Jurkat, Clone E6-1 (cell line): ENCODE measurements around the gene NPHS1.

Source experiments
- DNase-seq: peaks from one replicate; pipeline ENCODE4 v3.0.0-alpha.2; 2011; ENCODE audit warnings: low read depth, low spot score
- H3K4me3 ChIP-seq: 2 replicates; pipeline ENCODE4 v1.5.1; 2011; ENCODE audit warnings: mild to moderate bottlenecking, low read length, control low read depth, moderate library complexity

NPHS1 gene

GRCh38 chr19:35882114-35882832, 30.0 kb upstream of the NPHS1 start:
- peak; percentile 71 for DNase-seq
- H3K4me3 ChIP-seq: no peak overlapping the region

DNA sequence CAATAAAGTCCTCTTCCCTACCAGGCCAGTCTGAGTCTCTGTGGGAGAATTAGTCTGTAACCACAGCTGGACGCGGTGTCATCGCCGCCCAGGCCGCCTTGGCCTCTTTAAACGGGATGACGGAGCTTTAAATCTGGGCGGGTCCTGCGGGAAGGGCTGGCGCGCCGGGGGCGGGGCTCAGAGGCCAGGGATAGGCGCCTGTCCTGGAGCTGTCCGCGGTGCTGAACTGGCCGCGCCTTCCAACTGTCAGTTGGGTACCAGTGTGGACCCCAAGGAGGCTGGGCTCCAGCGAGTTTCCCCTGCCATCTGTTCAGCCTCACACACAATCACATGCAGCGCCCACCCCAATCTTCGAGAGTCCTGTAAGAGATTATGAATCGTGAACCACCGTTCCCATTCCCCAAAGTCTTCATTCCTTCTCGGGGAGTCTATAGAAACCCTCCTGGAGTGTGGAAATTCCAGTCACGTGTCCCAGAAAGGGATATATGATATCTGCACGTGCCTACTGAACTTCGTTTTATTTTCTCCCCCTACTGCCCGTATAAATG, 27.5 kb upstream of the NPHS1 start:
- DNase-seq: peak; percentile 71
- H3K4me3 ChIP-seq: no peak overlapping the region

DNA sequence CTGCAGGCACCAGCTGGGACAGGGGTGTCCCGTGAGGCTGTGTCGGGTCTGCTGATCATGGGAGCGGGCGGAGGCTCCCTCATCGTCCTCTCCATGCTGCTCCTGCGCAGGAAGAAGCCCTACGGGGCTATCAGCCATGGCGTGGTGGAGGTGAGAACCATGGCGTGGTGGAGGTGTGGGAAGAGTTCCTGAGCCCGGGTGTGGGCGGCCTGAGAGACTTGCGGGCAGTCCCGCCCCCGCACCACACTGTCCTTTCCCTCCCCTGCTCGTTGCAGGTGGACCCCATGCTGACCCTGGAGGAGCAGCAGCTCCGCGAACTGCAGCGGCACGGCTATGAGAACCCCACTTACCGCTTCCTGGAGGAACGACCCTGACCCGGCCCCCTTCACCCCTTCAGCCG, 26.8 kb upstream of the NPHS1 start:
- DNase-seq: no peak
- no peak overlapping the region for H3K4me3 ChIP-seq

GRCh38 chr19:35874392-35874930, 22.2 kb upstream of the NPHS1 start:
- DNase-seq: no peak
- no peak overlapping the region for H3K4me3 ChIP-seq

DNA sequence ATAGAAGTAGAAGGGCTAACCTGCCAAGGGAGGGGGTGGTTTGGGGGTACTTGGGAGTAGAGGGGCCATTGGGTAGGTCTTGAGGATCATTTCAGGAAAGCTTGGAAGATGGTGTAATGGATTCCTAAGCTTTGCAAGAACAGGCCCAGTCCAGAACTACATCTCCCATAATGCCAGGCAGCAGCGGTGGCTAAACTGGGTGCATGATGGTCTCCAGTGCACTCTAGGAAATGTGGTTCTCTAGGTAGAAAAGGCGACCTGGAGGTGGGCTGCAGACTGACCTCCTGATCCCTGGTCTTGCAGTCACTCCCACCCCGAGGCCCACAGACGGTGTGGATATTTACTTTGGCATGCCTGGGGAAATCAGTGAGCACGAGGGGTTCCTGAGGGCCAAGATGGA, 19.9 kb upstream of the NPHS1 start:
- no peak for DNase-seq
- H3K4me3 ChIP-seq: no peak overlapping the region

DNA sequence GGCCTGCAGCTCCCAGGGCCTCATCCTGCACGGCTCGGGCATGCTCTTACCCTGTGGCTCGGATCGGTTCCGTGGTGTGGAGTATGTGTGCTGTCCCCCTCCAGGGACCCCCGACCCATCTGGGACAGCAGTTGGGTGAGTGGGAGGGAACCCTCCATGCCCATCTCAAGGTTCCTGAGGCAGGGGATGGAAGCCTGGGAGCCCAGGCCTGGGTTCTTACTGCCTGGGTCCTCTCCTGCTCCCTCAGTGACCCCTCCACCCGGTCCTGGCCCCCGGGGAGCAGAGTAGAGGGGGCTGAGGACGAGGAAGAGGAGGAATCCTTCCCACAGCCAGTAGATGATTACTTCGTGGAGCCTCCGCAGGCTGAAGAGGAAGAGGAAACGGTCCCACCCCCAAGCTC, 19.3 kb upstream of the NPHS1 start:
- DNase-seq: no peak

GRCh38 chr19:35870798-35871197, 18.5 kb upstream of the NPHS1 start:
- no peak overlapping the region for H3K4me3 ChIP-seq
- DNase-seq: no peak

More for the DNA sequence above, 19.3 kb upstream of the NPHS1 start:
- H3K4me3 ChIP-seq: no peak overlapping the region

GRCh38 chr19:35870124-35870736, 17.9 kb upstream of the NPHS1 start:
- H3K4me3 ChIP-seq: peak overlapping the region; percentile 49
- DNase-seq: peak; percentile 91

DNA sequence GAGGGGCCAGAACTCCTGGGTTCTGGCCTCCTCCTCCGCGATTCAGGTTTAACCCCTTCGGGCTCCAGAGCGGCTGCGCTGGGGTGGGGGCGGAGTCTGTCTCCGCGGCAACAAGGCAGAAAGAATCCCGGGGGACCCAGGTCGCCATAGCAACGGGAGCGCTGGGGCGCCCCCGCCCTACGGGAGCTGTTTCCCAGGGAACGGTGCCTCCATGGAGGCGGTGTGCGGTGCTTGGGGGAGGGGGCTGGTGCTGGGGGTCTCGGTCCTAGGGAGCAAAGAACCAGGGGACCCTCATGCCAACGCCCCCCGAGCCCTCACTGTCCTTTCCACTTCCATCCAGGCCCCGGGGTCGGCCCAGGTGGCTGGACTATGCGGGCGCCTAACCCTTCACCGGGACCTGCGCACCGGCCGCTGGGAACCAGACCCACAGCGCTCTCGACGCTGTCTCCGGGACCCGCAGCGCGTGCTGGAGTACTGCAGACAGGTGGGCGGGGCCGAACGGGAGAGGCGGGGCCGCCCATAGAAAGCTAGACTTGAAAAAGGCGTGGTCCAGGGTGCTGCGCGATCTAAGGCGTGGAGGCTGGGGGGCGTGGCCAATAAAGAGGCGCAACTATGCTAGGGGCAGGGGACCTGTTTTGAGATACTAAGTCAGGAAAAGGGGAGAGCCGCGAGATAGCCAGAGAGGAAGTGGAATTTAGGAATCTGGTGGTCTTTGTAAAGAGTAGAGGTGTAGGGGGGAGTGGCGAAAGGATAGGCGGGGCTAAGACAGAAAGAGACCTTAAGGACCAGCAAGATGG, 17.2 kb upstream of the NPHS1 start:
- peak; percentile 91 for DNase-seq
- peak overlapping the region; percentile 49 for H3K4me3 ChIP-seq

DNA sequence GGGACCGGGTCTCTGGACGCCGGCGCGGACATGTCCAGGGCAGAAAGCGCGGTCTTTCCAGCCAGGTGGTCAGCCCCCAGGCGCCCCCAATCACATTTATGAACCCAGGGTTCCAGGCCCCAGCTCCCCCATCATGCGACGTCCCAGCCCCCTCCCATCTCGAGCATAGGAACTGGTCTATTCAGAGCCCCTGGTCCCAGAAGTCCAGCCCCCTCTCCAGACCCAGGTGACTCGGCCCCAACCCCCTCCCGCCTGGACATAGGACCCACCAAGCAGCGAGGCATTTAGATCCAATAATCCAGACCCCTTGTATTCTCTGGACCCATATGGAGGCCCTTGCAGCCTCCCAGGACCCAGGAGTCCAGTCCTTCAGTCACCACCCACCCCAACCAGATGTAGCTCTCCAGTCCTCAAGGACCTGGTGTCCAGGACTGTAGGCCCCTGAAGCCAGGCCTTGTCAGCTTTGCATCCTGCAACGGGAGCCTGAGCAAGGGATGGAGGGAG, 16.6 kb upstream of the NPHS1 start:
- DNase-seq: no peak
- H3K4me3 ChIP-seq: peak overlapping the region; percentile 49

DNA sequence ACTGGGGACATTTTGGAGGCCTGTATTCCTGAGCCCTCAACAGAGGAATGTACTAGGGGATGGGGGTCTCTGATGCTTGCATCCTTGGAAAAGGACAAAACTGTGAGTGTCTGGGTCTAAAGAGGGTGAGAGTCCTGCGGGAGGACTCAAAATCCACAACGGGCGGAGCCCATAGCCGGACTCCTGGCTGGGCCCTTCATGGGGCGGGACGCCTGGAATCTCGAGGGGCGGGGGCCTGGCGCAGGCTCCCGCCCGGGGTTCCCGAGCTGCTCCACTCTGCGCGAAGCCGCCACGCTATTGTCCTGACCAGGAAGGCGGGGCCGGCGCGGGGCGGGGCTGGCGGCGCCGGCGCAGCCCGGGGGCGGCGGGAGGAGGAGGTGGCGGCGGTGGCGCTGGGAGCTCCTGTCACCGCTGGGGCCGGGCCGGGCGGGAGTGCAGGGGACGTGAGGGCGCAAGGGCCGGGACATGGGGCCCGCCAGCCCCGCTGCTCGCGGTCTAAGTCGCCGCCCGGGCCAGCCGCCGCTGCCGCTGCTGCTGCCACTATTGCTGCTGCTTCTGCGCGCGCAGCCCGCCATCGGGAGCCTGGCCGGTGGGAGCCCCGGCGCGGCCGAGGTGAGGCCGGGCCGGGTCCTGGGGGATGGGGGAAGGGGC, 16.0 kb upstream of the NPHS1 start, which contains the start of gene APLP1:
APLP1 (plus strand) TSS at position 403 of the 651 bp plus-strand sequence; CDS start at position 466, 63 bp downstream.
- H3K4me3 ChIP-seq: peak within 1 kb of the TSS; percentile 49
- DNase-seq: no peak

DNA sequence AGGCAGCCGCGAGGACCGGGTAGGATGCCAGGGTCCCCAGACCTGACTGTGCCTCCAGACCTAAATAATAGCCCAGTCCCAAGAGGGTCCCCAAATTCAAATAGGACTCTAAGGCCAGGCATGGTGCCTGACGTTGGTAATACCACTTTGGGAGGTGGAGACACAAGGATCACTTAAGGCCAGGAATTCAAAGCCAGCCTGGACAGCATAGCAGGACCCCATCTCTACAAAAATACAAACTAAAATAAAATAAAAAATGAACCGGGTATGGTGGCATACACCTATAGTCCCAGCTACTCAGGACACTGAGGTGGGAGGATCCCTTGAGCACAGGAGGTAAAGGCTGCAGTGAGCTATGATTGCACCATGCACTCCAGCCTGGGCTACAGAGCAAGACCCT, 10.7 kb upstream of the NPHS1 start:
- no peak overlapping the region for H3K4me3 ChIP-seq
- no peak for DNase-seq

DNA sequence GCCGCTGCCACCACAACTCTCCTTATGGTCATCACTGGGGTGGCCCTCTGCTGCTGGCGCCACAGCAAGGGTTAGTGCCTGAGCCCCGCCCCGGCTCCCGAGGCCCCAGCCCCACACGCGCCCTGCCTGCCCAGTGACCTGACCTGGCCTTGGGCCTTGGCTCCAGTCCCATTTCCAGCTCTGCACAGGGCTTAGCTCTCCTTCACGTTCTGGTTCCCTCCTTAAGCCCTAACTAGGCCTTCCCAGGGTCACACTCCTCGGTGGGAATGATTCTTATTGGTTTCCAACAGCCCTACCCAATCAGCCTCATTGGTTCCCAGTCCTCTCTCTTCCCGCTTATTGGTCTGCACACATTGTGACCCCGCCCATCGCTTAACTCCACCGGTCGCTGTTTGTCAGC, 10.2 kb upstream of the NPHS1 start:
- H3K4me3 ChIP-seq: no peak overlapping the region
- no peak for DNase-seq

GRCh38 chr19:35861640-35862160, 9.4 kb upstream of the NPHS1 start:
- no peak for DNase-seq
- H3K4me3 ChIP-seq: no peak overlapping the region

- no peak for DNase-seq
- no peak overlapping the region for H3K4me3 ChIP-seq
Observed at GRCh38 chr19:35860818-35861639, 8.7 kb upstream of the NPHS1 start.

GRCh38 chr19:35860436-35860817, 8.1 kb upstream of the NPHS1 start:
- DNase-seq: no peak
- no peak overlapping the region for H3K4me3 ChIP-seq

DNA sequence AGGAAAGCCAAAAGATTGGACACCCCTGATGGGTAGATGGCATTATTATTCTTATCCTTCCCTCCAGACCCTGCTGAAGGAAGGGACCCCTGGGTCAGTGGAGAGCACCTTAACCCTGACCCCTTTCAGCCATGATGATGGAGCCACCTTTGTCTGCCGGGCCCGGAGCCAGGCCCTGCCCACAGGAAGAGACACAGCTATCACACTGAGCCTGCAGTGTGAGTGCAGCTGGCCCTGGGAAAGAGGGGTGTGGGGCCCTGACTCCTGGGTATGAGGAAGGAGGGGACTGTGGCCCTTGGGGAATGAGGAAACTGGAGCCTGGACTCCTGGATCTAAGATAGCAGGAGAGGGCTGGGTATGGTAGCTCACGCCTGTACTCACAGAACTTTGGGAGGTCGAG, 7.1 kb upstream of the NPHS1 start:
- no peak for DNase-seq

GRCh38 chr19:35858311-35858710, 6.0 kb upstream of the NPHS1 start:
- H3K4me3 ChIP-seq: no peak overlapping the region
- no peak for DNase-seq

More for the DNA sequence above, 7.1 kb upstream of the NPHS1 start:
- no peak overlapping the region for H3K4me3 ChIP-seq
